HG02798 (cell line): ENCODE results near the gene CLDN15.

Source experiments
- ATAC-seq: cut with Tn5 transposase; IDR thresholded peaks from one replicate; pipeline ENCODE4 v1.9.1; 2021; ENCODE audit warnings: mild to moderate bottlenecking; ENCODE audit not compliant: unreplicated experiment, poor library complexity

Gene CLDN15

DNA sequence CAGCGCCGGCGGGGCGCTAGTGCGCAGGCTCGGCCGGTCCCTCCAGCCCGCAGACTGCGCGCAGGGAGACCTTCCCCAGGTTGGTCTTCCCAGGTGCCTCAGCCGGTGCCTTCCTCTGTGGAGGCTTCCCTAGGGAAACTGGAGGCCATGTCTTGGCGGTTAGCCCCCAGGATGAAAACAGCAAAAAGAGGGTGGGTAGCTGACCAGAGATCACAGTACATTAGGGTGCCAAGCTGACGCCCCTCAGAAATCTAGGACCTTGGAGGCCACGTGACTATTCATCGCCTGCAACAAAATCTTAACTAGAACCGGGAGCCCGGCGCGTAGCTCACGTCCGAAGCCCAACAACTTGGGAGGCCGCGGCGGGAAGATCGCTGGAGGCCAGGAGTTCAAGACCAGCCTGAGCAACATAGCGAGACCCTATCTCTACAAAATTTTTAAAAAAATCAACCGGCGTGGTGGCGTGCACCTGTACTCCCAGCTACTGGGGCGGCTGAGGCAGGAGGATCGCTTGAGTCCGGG lies 7.6 kb upstream of the CLDN15 start:
- ATAC-seq = no peak

- peak; percentile 94 for ATAC-seq
These were observed 7.0 kb upstream of the CLDN15 start, which contains the start of gene FIS1 for GRCh38 chr7:101244375-101245146. TSS of gene FIS1 (minus strand) at chr7:101245081. CDS start at chr7:101245004, 77 bp downstream.

- no peak for ATAC-seq
These were observed 6.2 kb upstream of the CLDN15 start for GRCh38 chr7:101243646-101244374.

DNA sequence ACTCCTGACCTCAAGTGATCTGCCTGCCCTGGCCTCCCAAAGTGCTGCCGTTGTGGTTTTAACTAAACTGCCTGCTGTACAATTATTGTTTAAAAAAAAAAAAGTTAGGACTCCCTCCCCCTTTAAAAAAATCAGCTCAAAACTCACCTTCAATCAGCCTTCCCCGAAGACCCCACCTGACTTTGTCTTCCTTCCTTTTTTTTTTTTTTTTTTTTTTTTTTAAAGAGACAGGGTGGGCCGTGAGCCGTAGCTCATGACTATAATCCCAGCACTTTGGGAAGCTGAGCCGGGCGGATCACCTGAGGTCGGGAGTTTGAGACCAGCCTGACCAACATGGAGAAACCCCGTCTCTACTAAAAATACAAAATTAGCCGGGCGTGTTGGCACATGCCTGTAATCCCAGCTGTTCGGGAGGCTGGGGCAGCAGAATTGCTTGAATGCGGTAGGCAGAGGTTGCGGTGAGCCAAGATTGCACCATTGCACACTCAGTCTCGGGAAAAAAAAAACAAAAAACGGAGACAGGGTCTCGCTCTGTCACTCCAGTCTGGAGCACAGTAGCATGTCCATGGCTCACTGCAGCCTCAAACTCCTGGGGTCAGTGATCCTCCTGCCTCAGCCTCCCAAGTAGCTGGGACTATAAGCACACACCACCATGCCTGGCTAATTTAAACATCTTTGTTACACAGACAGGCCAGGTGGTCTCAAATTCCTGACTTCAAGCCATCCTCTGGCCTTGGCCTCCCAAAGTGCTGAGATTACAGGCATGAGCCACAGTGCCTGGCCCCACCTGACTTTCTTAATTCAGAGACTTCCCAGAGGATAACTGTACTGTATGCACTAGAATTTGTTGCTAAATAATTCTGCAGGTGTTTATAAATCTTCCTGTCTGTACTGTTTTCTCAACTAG lies 4.1 kb upstream of the CLDN15 start:
- no peak for ATAC-seq

DNA sequence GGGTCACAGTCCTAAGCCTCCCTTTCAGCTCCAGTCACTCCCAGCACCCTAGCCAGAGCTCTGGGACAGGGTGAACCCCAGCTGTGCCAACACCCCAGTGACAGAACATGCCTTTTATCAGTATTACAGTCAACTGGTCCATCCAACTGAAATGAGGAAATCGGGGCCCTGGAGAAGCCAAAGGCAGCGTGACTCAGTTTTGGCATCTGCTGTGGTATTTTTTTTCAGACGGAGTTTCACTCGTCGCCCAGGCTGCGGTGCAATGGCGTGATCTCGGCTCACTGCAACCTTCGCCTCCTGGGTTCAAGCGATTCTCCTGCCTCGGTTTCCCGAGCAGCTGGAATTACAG lies 3.4 kb upstream of the CLDN15 start:
- ATAC-seq = no peak

GRCh38 chr7:101240226-101241014 lies 2.8 kb upstream of the CLDN15 start:
- ATAC-seq = no peak

DNA sequence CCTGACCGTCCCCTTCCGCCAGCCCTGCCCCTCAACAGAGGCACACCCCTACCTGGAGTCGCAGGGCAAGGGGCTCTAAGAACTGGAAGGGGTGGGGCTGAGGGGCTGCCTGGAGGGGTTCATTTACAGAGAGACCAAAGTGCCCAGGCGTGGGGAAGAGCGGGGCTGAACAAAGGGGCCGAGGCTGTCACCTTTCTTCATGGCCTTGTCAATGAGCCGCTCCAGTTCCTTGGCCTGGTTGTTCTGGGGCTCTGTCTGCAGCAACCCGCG lies 2.3 kb upstream of the CLDN15 start:
- ATAC-seq = no peak

DNA sequence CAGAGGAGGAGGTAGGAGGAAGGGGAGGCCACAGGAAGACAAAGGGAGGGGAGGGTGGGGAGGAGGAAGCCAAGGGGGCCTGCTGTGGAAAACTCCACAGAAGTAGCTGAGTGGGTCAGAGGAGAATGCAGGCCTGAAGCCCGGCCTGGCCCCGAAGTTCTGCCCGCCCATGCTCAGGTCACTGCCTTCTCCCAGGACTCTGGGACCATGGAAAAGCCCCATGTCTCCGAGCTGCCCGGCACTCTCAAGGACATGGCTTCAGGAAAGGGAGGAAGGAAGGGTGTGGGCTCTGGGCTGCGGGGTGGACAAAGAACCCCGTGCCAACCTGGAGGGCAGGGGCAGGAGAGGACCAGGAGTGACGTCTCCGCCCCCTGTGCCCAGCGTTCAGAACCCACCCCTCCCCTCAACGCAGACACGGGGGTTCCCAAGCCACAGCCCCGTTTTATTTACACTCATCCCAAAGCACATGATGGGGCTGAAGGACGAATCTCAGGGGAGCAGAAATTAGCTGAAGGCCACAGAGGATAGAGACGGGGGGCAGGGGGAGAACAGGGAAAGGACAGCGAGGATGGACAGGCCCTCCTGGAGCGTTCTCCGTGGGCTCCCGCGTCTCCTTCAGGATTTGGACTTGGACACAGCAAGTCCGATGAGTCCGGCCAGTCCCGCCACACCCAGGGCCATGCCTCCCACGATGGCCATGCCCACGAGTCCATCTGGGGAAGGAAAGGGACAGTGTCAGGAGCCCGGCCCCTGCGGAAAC lies 1.8 kb upstream of the CLDN15 start:
- ATAC-seq = no peak

- ATAC-seq = no peak
These were observed 902 bp upstream of the CLDN15 start for GRCh38 chr7:101238226-101239182.

GRCh38 chr7:101236292-101236835 lies 1.2 kb downstream of the CLDN15 start:
- no peak for ATAC-seq

GRCh38 chr7:101235522-101235921 lies 2.1 kb downstream of the CLDN15 start:
- ATAC-seq = no peak

- no peak for ATAC-seq
These were observed 2.6 kb downstream of the CLDN15 start for GRCh38 chr7:101235050-101235449.

- ATAC-seq = no peak
These were observed 3.0 kb downstream of the CLDN15 start for GRCh38 chr7:101234636-101235035.

- no peak for ATAC-seq
These were observed 3.6 kb downstream of the CLDN15 start for GRCh38 chr7:101233907-101234547.

DNA sequence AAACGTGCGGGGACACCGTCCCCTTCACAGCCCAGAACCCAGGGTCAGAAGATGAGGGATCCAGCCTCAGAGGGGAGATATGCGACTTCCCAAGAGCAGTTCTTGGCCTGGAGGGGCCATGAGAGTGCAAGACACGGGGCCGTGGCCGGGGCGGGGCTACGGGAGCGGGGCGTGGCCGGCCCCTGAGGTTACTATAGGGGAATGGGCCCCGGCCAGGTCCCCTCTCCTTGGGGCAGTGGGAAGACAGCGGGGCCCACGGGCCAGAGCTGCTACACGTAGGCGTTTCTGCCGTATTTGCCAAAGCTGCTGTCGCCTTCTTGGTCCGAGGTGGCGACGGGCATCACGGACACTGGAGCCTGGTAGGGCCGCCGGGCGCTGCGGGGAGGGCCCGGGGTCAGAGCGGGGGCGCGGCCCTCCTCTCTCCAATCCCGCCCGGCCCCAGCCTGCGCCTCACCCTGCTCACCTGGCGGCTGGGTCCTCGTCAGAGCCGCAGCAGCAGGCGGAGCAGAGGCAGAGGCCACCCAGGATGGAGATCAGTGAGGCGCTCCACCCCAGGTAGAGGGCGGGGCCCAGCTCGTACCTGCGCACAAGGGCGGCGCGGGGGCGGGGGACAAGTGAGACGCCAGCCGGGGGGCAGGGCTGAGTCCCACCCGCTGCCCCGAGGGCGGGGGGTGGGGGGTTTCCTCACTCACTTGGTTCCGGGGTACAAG lies 5.3 kb downstream of the CLDN15 start:
- no peak for ATAC-seq

DNA sequence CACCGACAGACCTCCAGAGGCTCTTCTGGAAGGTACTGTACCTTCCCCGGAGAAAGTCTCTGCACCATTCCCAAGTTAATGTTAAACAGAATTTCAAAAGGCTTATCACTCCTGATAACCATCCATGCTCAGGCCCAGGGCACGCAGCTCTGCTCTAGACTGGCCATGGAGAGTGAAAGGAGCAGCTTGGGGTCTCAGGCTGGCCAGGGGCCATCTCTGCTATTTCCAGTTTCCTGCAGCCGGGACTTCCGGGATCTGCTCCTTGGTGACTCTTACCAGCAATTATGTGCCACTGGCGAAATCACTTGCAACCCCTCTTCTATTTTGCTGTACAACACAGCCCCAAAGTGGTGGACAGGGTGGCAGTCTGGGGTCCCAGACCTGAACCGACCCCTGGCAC lies 6.0 kb downstream of the CLDN15 start:
- no peak for ATAC-seq

- no peak for ATAC-seq
These were observed 10.9 kb downstream of the CLDN15 start for GRCh38 chr7:101226721-101227120.
